ENCODE measurements around the gene RCAN2. TPM values are rescaled to one million over a fixed set of nuclear protein-coding genes. Genes with fewer than 3 reads are reported as not detected.

The RCAN2 gene
- total and polyA plus RNA-seq, 9 of the 15 experiments (the other 6 are each of a cell fraction or from before 2014, with no cell fraction given): 0.04 TPM; not detected in 8

- Histone ChIP-seq H3K27ac (ENCODE audit: extremely low read depth, low read depth, low read length) (no peak overlapping the region), H3K4me2 (ENCODE audit: insufficient read depth, low read length) (no peak overlapping the region), H3K4me1 (replicated peaks in 1 of 2; ENCODE audit: control insufficient read depth in 2 of 2, insufficient read depth in 2 of 2, low read length in 2 of 2) (no peaks in the 10 kb centered on the region), H3K79me2 (ENCODE audit: control insufficient read depth, insufficient read depth, low read length) (no peaks in the 10 kb centered on the region), H4K20me1 (replicated peaks; ENCODE audit: control insufficient read depth, insufficient read depth, low read length) (no peaks in the 10 kb centered on the region), H2AFZ (ENCODE audit: low read depth, low read length) (no peak overlapping the region), H3K9me3 (replicated peaks; ENCODE audit: control insufficient read depth, insufficient read depth, low read depth, low read length) (no peaks in the 10 kb centered on the region), H3K36me3 (ENCODE audit: control insufficient read depth, insufficient read depth, low read length) (no peaks in the 10 kb centered on the region), H3K4me3 (no peak overlapping the region), H3K9ac (ENCODE audit: insufficient read depth in 1 of 2, low read depth in 2 of 2, low read length in 2 of 2) (no peak overlapping the region), H3K27me3 (ENCODE audit: control insufficient read depth in 2 of 2, insufficient read depth in 2 of 2, low read length in 2 of 2) (no peaks in the 10 kb centered on the region), H3K9me1 (ENCODE audit: control insufficient read depth, insufficient read depth, low read length) (no peaks in the 10 kb centered on the region)
- ChIA-PET CTCF (ENCODE audit: low intra/inter-chr PET ratio) (interaction anchor here (1.6 kb wide), 1 partner anchor 190 kb away, joined by 7 read pairs; no protein-coding TSS in a partner anchor), POLR2A (no interaction called here)
- ATAC-seq: no peak
- no peak for FAIRE-seq
- intact Hi-C loops (cut with micrococcal nuclease) (loop anchor here (1.0 to 5.0 kb wide), 4 partner anchors 130 to 772 kb away; no protein-coding TSS in a partner anchor), in situ Hi-C loops (cut with MboI) (no loop called here)
- under 1% methylated on average over 6 of the region's 6 CpGs for WGBS (ENCODE audit: insufficient coverage, low coverage, missing lambda C conversion rate)
- no peak for DNase-seq (ENCODE audit: extremely low read depth in 1 of 4, low spot score in 3 of 4)
- BruUV-seq (replicated peaks): no TSS peak
- no peak for TF ChIP-seq BACH1 (tag; IDR thresholded peaks at IDR 0.05)
- no peak for TF ChIP-seq NR2C1 (IDR thresholded peaks at IDR 0.05)
- TF ChIP-seq NR2C1 (tag; IDR thresholded peaks at IDR 0.05): no peak
- no peak for TF ChIP-seq MTA2 (IDR thresholded peaks at IDR 0.05; ENCODE audit: low read depth)
- no peak for TF ChIP-seq TFAM (CRISPR knock-in tag; conservative IDR thresholded peaks at IDR 0.05)
- no peak for TF ChIP-seq ARHGAP35 (IDR thresholded peaks at IDR 0.05; ENCODE audit: partially characterized antibody)
- no peak for TF ChIP-seq ZNF449 (CRISPR knock-in tag; IDR thresholded peaks at IDR 0.05)
- no peak for TF ChIP-seq CHD2 (IDR thresholded peaks at IDR 0.05; ENCODE audit: low read depth, low read length)
- TF ChIP-seq CHCHD3 (CRISPR knock-in tag; IDR thresholded peaks at IDR 0.05): no peak
- TF ChIP-seq ZNF217 (CRISPR knock-in tag; IDR thresholded peaks at IDR 0.05): no peak
- TF ChIP-seq GABPB1 (CRISPR knock-in tag; IDR thresholded peaks at IDR 0.05): no peak
- no peak for TF ChIP-seq HMG20A (CRISPR knock-in tag; conservative IDR thresholded peaks at IDR 0.05)
- TF ChIP-seq NCOA4 (IDR thresholded peaks at IDR 0.05; ENCODE audit: partially characterized antibody): no peak
- no peak for TF ChIP-seq STAT5A (IDR thresholded peaks at IDR 0.05; ENCODE audit: borderline replicate concordance, low read length)
- no peak for TF ChIP-seq ZNF41 (CRISPR knock-in tag; conservative IDR thresholded peaks at IDR 0.05)
- TF ChIP-seq MBD1 (CRISPR knock-in tag; IDR thresholded peaks at IDR 0.05): no peak
- TF ChIP-seq IRF2 (CRISPR knock-in tag; IDR thresholded peaks at IDR 0.05): no peak
Measured at GRCh38 chr6:46220352-46221221, 270.7 kb downstream of the RCAN2 start.

Measured in K562 (cell line).